Activated CD4-positive, alpha-beta T cell treated with anti-CD3 and anti-CD28 coated beads, Interleukin-2, amount 10 ng/mL, durations not matched to agents 7 days and 5 days (primary cell): Measurements from ENCODE around the gene C16orf92. TPM values are rescaled to one million over a fixed set of nuclear protein-coding genes. Genes with fewer than 3 reads are reported as not detected.

ENCODE experiments used
- CTCF ChIA-PET: fragments of 350-600 bp; sonication (Branson Sonifier 250); formaldehyde crosslinking; loops from one replicate; lab custom pipeline; 2021; ENCODE audit warnings: antibody characterized with exemption; lab: Charles Lee
- POLR2A ChIA-PET: fragments of 350-600 bp; sonication (Branson Sonifier 250); formaldehyde crosslinking; loops from one replicate; lab custom pipeline; 2021; ENCODE audit warnings: antibody characterized with exemption; lab: Charles Lee
- DNase-seq: peaks from one replicate; pipeline ENCODE4 v3.0.0-alpha.2; 2020
- H3K27ac Mint-ChIP-seq: one replicate; pipeline ENCODE4 v1.8.0; 2021; ENCODE audit warnings: mild to moderate bottlenecking, moderate library complexity, mixed read lengths
- H3K27me3 Mint-ChIP-seq: one replicate; pipeline ENCODE4 v1.8.0; 2021; ENCODE audit warnings: mixed read lengths
- H3K36me3 Mint-ChIP-seq: one replicate; pipeline ENCODE4 v1.8.0; 2021; ENCODE audit warnings: low read depth, mixed read lengths
- H3K4me1 Mint-ChIP-seq: one replicate; pipeline ENCODE4 v1.8.0; 2021; ENCODE audit warnings: mixed read lengths
- H3K4me3 Mint-ChIP-seq: one replicate; pipeline ENCODE4 v1.8.0; 2021; ENCODE audit warnings: mild to moderate bottlenecking, moderate library complexity, mixed read lengths
- H3K9me3 Mint-ChIP-seq: one replicate; pipeline ENCODE4 v1.8.0; 2021; ENCODE audit warnings: mixed read lengths
- total RNA-seq, 2 experiments: library from RNA; stranded (reverse); gene quantifications; one replicate each; pipeline ENCODE4 v1.2.3, GENCODE V29; 2021

C16orf92 gene
- total RNA-seq, 2 experiments from 2014 or later = not detected

DNA sequence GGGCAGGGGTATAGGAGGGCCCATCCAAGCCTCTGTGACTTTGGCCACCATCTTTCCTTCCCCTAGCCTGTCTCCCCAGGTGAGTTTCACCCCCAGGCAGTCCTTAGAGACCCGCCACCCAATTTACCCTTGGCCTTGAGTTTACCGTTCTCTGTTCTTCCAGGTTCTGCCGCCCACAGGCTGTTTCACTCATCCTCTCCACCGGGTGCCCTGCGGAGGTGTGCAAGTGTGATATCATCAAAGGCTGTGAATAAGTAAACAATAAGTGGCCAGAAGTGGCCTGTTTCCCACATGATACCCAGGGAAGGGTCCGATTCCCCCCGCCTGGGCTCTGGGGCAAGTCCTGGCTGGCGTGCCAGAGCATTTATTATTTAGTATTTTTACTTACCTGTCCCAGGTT is 23.2 kb downstream of the C16orf92 start:
- Mint-ChIP-seq H3K4me3 (no peak overlapping the region), H3K9me3 (no peaks in the 10 kb centered on the region), H3K4me1 (peaks cover 12% of the 10 kb centered on the region), H3K27ac (no peak overlapping the region), H3K27me3 (peaks cover 3% of the 10 kb centered on the region), H3K36me3 (peaks cover 3% of the 10 kb centered on the region)
- ChIA-PET POLR2A (no interaction called here), CTCF (interaction anchor here (2.9 kb wide), 1 partner anchor 14 kb away, joined by 10 read pairs; the partner anchor contains the start of gene TLCD3B)
- DNase-seq = no peak

DNA sequence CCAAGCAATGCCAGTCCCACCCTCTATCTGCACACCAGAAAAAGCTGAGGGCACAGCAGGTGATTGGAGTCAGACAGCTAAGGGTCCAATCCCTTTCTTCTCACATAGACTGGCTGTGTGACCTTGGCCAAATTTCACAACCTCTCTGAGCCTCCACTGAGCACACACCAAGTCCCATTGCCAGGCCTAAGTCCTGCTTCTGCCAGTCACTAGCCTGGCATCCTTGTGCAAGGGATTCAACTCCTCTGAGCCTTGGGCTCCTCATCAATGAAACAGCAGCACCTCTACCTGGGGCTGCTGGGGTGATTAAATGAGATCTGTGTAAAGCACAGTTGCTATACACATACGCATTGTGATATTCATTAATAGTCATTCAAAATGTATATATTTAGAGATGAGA is 23.6 kb downstream of the C16orf92 start:
- H3K27ac Mint-ChIP-seq = peak overlapping the region; percentile 46
- H3K9me3 Mint-ChIP-seq = no peaks in the 10 kb centered on the region
- ChIA-PET CTCF (interaction anchor here (2.9 kb wide), 1 partner anchor 15 kb away, joined by 10 read pairs; the partner anchor contains the start of gene TLCD3B), POLR2A (interaction anchor here (0.6 kb wide), 1 partner anchor 126 kb away, joined by 4 read pairs; no protein-coding TSS in a partner anchor)
- H3K36me3 Mint-ChIP-seq = peaks cover 5% of the 10 kb centered on the region
- no peak overlapping the region for H3K4me3 Mint-ChIP-seq
- H3K4me1 Mint-ChIP-seq = peaks cover 14% of the 10 kb centered on the region
- H3K27me3 Mint-ChIP-seq = peaks cover 3% of the 10 kb centered on the region
- DNase-seq = no peak

DNA sequence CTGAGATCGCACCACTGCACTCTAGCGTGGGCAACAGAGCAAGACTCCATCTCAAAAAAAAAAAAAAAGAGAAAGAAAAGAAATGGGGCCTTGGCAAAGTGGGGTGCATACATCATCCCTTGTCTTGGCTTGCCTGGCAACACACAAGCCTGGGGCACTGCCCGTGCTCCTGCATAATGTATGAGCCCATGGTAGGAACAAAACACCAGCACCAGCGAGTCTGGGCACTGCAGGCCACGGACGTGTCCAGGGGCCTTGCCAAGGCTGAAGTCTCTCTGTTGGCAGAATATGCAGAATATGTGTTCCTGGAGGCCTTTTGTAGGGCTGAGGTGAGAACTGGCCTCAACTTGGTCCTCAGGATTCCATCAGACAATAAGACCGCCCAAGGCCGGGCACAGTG is 26.9 kb downstream of the C16orf92 start:
- H3K27me3 Mint-ChIP-seq = peaks cover 2% of the 10 kb centered on the region
- H3K27ac Mint-ChIP-seq = no peak overlapping the region
- CTCF ChIA-PET = interaction anchor here (0.9 to 2.1 kb wide), 2 partner anchors 14 to 18 kb away, joined by 3 to 6 read pairs; no protein-coding TSS in a partner anchor
- H3K9me3 Mint-ChIP-seq = no peaks in the 10 kb centered on the region
- POLR2A ChIA-PET = no interaction called here
- H3K36me3 Mint-ChIP-seq = peaks cover 7% of the 10 kb centered on the region
- H3K4me1 Mint-ChIP-seq = peaks cover 36% of the 10 kb centered on the region
- no peak overlapping the region for H3K4me3 Mint-ChIP-seq
- no peak for DNase-seq

DNA sequence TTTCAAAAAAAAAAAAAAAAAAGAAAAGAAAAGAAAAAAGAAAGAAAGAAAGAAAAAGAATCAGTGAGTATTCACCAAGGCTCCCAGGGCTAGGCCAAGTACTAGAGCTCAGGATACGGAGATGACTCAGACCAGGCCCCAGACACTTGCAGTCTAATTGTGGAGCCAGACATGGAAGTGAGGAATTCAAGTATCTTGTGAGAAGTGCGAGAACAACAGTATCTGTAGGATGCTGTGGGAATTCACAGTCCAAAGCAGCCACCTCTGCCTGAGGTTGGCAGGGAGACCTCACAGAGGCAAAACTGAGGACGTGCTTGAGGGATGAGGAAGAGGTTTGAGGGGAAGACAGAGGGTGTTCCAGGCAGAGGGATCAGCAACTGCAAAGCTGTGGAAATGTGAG is 28.5 kb downstream of the C16orf92 start:
- Mint-ChIP-seq H3K27me3 (peaks cover 2% of the 10 kb centered on the region), H3K36me3 (peaks cover 7% of the 10 kb centered on the region), H3K4me3 (peak overlapping the region; percentile 90), H3K27ac (peak overlapping the region; percentile 89), H3K9me3 (no peaks in the 10 kb centered on the region), H3K4me1 (peaks cover 40% of the 10 kb centered on the region)
- POLR2A ChIA-PET = no interaction called here
- CTCF ChIA-PET = interaction anchor here (0.8 to 2.2 kb wide), 2 partner anchors 16 to 358 kb away, joined by 4 to 6 read pairs; no protein-coding TSS in a partner anchor
- DNase-seq = no peak

DNA sequence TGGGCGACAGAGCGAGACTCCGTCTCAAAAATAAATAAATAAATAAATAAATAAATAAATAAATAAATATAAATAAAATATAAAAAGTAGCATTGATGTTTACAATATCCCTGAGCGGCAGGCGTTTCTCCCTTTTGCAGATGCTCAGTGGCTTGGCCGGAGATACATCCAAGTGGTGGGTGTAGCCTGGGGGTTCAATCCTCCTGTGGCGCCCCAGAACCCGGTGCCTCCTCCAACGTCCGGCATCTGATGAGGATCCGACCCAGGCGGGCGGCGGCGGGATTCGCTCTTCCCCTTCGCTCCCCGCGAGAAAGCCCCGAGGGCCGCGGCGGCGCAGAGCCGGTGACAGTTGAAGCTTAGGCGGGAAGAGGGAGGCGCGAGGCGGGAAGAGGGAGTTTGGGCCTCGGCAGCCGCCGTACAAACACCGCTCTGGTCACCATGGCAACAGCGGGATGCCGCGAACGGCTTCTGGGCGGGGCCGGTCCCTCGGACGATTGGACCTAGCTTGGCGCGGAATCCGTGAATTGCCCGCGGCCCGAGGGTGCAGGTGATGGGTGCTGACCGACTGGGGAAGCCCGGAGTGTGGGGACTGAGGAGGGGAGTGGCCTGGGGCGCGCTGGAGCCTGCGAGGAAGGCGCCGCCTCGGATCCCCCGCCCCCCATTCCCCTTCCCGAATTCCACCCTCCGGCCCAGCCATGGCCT is 29.8 kb downstream of the C16orf92 start:
- peak overlapping the region; percentile 90 for H3K4me3 Mint-ChIP-seq
- CTCF ChIA-PET = interaction anchor here (0.6 to 2.2 kb wide), 8 partner anchors 9 to 1224 kb away, joined by 3 to 7 read pairs (median 4); partner anchors contain the start of genes ALDOA and PAGR1
- peak overlapping the region; percentile 87 for H3K27ac Mint-ChIP-seq
- H3K36me3 Mint-ChIP-seq = peaks cover 7% of the 10 kb centered on the region
- peaks cover 2% of the 10 kb centered on the region for H3K27me3 Mint-ChIP-seq
- H3K4me1 Mint-ChIP-seq = peaks cover 40% of the 10 kb centered on the region
- POLR2A ChIA-PET = interaction anchor here (0.6 to 1.5 kb wide), 2 partner anchors 12 to 1856 kb away, joined by 3 to 4 read pairs; partner anchors contain the start of gene ALDOA
- DNase-seq = peak; percentile 94
- H3K9me3 Mint-ChIP-seq = no peaks in the 10 kb centered on the region

DNA sequence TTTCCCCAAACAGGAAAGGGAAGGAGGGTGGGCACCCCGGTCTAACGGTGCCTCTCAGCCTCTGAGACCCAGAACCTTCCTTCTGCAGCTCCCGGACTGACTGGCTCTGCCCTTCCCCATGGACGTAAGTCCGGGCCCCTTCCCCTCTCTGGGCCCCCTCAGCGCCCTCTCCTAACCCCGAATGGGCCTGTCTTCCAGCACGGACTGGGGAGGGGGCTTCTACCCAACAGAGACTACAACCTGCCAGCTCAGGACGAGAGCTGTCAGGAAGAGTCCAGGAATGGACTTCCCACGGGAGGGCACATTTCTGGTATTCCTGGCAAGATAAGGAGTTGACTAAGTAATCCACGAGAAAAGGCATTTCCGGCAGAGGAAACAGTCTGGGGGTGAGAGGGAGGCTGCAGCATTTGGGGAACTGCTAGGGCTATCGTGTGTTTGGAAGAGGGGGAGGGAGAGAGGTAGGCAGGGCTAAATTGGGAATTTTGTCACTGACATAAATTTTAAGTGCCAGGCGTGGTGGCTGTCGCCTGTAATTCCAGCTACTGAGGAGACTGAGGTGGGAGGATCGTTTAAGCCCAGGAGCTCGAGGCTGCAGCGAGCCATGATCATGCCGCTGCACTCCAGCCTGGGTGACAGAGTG is 30.5 kb downstream of the C16orf92 start:
- H3K27ac Mint-ChIP-seq = no peak overlapping the region
- no peak for DNase-seq
- POLR2A ChIA-PET = interaction anchor here (1.5 kb wide), 1 partner anchor 12 kb away, joined by 4 read pairs; the partner anchor contains the start of gene ALDOA

DNA sequence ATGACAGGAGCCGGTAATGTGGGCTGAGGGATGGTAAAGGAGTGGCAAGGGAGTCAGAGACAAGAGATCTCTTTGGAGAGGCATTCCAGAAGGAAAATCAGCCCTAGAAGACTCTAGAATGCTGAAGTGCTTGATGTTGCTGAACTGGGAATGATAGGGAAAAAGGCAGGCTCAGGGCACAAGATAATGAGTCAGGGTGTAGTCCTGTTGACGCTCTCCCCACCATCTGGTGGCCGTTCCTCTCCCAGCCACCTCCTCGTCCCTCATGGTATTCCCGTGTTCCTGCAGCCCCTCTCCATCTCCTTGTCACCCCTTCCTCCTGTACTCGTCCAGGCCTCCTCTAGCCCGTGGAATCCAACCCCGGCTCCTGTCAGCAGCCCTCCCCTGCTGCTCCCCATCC is 31.5 kb downstream of the C16orf92 start:
- Mint-ChIP-seq H3K4me1 (peaks cover 40% of the 10 kb centered on the region), H3K4me3 (peak overlapping the region; percentile 37), H3K27me3 (peaks cover 2% of the 10 kb centered on the region), H3K36me3 (peaks cover 7% of the 10 kb centered on the region), H3K27ac (no peak overlapping the region), H3K9me3 (no peaks in the 10 kb centered on the region)
- POLR2A ChIA-PET = no interaction called here
- DNase-seq = no peak
- CTCF ChIA-PET = interaction anchor here (0.5 to 2.1 kb wide), 10 partner anchors 10 to 915 kb away, joined by 3 to 19 read pairs (median 6); partner anchors contain the start of genes ALDOA, DCTPP1, HIRIP3 and TBX6

More for the DNA sequence above, 30.5 kb downstream of the C16orf92 start:
- Mint-ChIP-seq H3K27me3 (peaks cover 2% of the 10 kb centered on the region), H3K36me3 (peaks cover 7% of the 10 kb centered on the region), H3K4me3 (peak overlapping the region; percentile 90), H3K9me3 (no peaks in the 10 kb centered on the region), H3K4me1 (peaks cover 40% of the 10 kb centered on the region)
- CTCF ChIA-PET = interaction anchor here (0.6 to 2.2 kb wide), 7 partner anchors 10 to 1224 kb away, joined by 3 to 7 read pairs (median 5); partner anchors contain the start of genes ALDOA and PAGR1

DNA sequence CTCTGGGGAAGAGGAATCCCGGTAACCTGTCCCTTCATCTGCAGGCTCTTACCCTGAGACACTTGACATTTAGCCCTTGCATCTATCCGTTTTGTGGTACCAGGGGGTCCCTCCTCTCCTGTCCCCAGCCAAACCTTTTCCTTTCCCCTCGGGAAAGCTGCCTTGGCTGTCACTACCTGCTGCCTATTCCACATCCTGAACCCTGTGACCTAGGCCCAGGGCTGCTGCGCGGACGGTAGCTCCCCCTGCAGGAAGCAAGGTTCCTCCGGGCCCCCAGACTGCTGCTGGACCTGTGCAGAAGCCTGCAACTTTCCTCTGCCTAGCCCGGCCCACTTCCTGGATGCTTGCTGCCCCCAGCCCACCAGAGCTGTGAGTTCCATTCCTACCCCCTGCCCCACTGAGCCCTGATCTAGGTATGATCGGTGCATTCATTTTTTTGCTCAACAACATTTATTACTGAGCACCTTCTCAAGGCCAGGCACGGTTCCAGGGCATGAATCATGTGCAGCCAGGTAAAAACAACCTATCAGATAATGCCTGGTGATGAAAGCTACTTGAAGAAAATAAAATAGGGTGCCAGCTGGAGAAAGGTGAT is 32.1 kb downstream of the C16orf92 start:
- DNase-seq = peak; percentile 58
- ChIA-PET POLR2A (interaction anchor here (1.1 kb wide), 1 partner anchor 11 kb away, joined by 8 read pairs; the partner anchor contains the start of gene ALDOA), CTCF (interaction anchor here (0.5 to 2.1 kb wide), 17 partner anchors 9 to 915 kb away, joined by 3 to 19 read pairs (median 4); partner anchors contain the start of genes ALDOA, CORO1A, DCTPP1 and HIRIP3)
- Mint-ChIP-seq H3K27ac (peak overlapping the region; percentile 67), H3K9me3 (no peaks in the 10 kb centered on the region), H3K36me3 (peaks cover 7% of the 10 kb centered on the region), H3K4me1 (peaks cover 40% of the 10 kb centered on the region), H3K4me3 (peak overlapping the region; percentile 37), H3K27me3 (peaks cover 2% of the 10 kb centered on the region)

DNA sequence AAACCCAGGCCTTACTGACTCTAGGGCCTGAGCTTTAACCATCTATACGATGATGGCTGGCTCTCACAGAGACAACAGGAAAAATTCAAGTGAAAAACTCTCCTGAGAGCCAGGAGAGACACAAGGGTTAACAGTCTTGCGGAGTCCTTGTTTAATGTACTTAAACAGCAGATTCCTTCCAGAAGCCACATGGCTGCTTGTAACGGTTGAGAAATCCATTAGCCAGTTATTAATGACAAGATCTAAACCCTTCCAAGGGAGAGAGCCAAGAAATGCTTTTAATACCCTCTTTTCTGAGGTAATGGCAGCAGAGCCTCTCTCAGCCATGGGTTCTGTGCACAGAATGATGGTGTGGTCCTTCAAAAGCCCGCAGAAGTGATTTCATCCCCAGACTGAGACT is 37.3 kb downstream of the C16orf92 start:
- Mint-ChIP-seq H3K36me3 (peaks cover 11% of the 10 kb centered on the region), H3K27ac (no peak overlapping the region), H3K27me3 (no peaks in the 10 kb centered on the region), H3K4me1 (peaks cover 16% of the 10 kb centered on the region), H3K9me3 (no peaks in the 10 kb centered on the region), H3K4me3 (no peak overlapping the region)
- POLR2A ChIA-PET = no interaction called here
- no peak for DNase-seq
- CTCF ChIA-PET = interaction anchor here (0.6 kb wide), 1 partner anchor 1489 kb away, joined by 3 read pairs; no protein-coding TSS in a partner anchor

DNA sequence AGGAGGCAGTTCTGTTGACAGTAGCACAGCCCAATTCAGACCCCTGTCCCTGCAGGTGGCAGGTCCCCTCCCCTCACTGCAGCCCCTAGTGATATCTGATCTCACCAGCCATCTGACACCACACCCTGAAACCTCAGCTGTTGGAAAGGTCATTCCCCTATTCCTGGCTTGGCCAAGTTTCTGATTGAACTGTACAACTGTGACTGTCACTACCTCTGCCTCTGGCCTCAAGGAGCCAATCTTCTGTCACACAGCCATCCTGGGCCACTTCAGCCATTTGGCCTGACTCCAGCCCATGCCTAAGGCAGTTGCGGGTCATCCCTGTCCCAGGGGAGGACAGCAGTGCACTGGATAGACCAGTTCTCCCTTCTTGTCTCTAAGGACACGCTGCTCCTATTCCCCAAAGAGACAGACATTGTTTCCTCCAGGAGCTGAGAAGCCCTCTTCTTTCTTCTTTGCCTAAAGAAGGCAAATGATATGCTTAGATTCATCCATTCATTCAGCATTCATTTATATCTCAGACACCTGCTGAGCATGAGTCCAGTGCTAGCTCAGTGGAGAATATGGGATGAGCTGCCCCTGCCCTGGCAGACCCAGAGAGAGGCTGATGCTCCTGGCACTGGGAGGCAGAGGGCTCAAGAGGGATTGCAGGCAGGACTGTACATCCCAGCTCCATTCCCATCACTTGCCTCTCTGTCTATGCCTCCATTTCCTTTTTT is 38.0 kb downstream of the C16orf92 start:
- Mint-ChIP-seq H3K9me3 (no peaks in the 10 kb centered on the region), H3K36me3 (peaks cover 13% of the 10 kb centered on the region), H3K27ac (no peak overlapping the region), H3K27me3 (no peaks in the 10 kb centered on the region), H3K4me3 (no peak overlapping the region), H3K4me1 (peaks cover 12% of the 10 kb centered on the region)
- no peak for DNase-seq
- CTCF ChIA-PET = interaction anchor here (1.3 kb wide), 1 partner anchor 348 kb away, joined by 4 read pairs; no protein-coding TSS in a partner anchor
- POLR2A ChIA-PET = no interaction called here

DNA sequence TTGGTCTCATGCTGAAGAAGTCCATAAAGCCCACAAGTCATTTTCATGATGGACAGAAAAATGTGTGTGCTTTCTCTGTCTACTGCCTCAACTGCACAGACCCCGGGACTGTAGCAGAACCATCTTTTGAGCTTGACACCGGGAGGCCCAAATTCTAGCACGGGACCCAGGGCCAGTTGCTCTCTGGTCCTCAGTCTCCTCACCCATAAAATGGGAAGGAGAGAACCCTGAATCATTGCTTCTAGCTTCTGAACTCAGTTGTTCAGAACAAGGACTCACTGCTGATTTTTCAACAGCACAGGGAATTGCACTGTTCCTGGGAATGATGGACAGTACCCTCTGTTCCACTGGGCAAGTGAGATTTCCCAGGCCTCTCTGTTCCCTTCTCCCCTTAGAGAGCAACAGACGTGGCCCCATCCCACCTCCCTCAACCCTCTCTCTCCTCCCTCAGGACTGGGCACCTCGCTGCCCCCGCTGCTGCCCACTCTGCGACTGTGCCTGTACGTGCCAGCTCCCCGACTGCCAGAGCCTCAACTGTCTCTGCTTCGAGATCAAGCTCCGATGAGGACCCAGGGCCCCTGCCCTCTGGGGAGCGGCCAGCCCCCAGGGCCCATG is 40.4 kb downstream of the C16orf92 start:
- Mint-ChIP-seq H3K27ac (peak overlapping the region; percentile 99), H3K4me3 (peak overlapping the region; percentile 99), H3K27me3 (no peaks in the 10 kb centered on the region), H3K36me3 (peaks cover 34% of the 10 kb centered on the region), H3K4me1 (peaks cover 27% of the 10 kb centered on the region), H3K9me3 (no peaks in the 10 kb centered on the region)
- ChIA-PET POLR2A (interaction anchor here (0.6 kb wide), 2 partner anchors 12 to 388 kb away, joined by 3 to 6 read pairs; no protein-coding TSS in a partner anchor), CTCF (interaction anchor here (0.6 to 3.0 kb wide), 7 partner anchors 8 to 346 kb away, joined by 3 to 19 read pairs (median 4); partner anchors contain the start of gene TBX6)
- DNase-seq = no peak
